Duodenal mucosa (tissue), 2 donors: ENCODE results near the gene HDC.

Source experiments
- H3K27ac ChIP-seq: one replicate; pipeline ENCODE4 v1.7.0; 2013; ENCODE audit warnings: low read depth, low read length
- H3K27me3 ChIP-seq, 2 donors: one replicate each; pipeline ENCODE4 v1.7.0; 2013; ENCODE audit warnings: low read length in 2 of 2, control low read depth in 1 of 2; ENCODE audit not compliant: insufficient read depth in 2 of 2, control insufficient read depth in 1 of 2
- H3K36me3 ChIP-seq, 2 donors: one replicate each; pipeline ENCODE4 v1.7.0; 2013; ENCODE audit warnings: low read length in 2 of 2, control low read depth in 1 of 2; ENCODE audit not compliant: insufficient read depth in 2 of 2, control insufficient read depth in 1 of 2
- H3K4me1 ChIP-seq, 2 donors: one replicate each; pipeline ENCODE4 v1.7.0; 2013; ENCODE audit warnings: low read length in 2 of 2, control low read depth in 1 of 2; ENCODE audit not compliant: insufficient read depth in 2 of 2, control insufficient read depth in 1 of 2
- H3K4me3 ChIP-seq, 2 donors: one replicate each; pipeline ENCODE4 v1.7.0; 2013; ENCODE audit warnings: low read length in 2 of 2, low read depth in 1 of 2
- H3K9ac ChIP-seq, 2 donors: one replicate each; pipeline ENCODE4 v1.7.0; 2013; ENCODE audit warnings: low read length in 2 of 2, low read depth in 1 of 2
- H3K9me3 ChIP-seq, 2 donors: one replicate each; pipeline ENCODE4 v1.7.0; 2013; ENCODE audit warnings: low read length in 2 of 2, control low read depth in 1 of 2; ENCODE audit not compliant: control insufficient read depth in 1 of 2

The HDC gene

DNA sequence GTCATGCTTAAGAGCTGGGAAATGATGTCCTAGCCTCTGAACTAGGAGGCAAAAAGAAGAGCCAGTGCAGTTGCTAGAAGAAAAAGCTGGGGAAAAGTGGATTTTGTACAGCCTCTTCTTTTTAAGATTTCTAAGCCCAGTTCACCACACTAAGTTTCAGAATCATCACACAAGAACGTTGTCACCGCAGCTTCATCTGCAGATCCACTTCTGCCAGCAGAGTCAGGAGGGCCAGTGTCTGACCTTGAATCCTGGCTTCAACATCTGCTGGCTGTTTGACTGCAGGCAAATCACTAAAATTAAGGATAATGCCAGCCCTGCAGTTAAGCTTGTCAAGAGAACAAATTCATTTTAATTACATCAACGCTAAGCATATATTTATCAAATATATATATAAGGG is 36.2 kb downstream of the HDC start:
- no peak overlapping the region for H3K9ac ChIP-seq
- no peak overlapping the region for H3K4me3 ChIP-seq

DNA sequence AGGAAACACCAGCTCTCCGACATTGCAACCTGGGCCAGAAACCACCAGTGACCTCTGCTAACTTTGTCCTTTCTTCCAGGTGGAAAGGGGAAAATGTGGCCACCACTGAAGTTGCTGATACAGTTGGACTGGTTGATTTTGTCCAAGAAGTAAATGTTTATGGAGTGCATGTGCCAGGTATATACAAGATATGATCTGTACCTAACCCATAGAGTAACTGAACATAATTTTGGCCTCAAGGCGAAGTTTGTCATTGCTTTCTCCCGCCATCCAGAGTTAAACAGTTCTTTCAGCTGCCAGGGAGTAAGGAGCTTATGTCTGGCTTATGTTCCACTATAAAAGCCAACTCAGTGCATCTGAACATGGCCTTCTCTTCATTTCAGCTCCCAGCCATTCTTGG is 36.7 kb downstream of the HDC start:
- no peaks in the 10 kb centered on the region for H3K27me3 ChIP-seq
- no peak overlapping the region for H3K27ac ChIP-seq
- no peaks in the 10 kb centered on the region for H3K9me3 ChIP-seq
- H3K36me3 ChIP-seq, result peaks cover 0 to 5% of the 10 kb centered on the region in 2 donors
- no peak overlapping the region for H3K9ac ChIP-seq
- H3K4me1 ChIP-seq, result no peaks in the 10 kb centered on the region
- no peak overlapping the region for H3K4me3 ChIP-seq

More for the DNA sequence above, 36.2 kb downstream of the HDC start:
- no peak overlapping the region for H3K27ac ChIP-seq
- H3K27me3 ChIP-seq, result no peaks in the 10 kb centered on the region
- peaks cover 0 to 5% of the 10 kb centered on the region in 2 donors for H3K36me3 ChIP-seq
- H3K4me1 ChIP-seq, result no peaks in the 10 kb centered on the region
- H3K9me3 ChIP-seq, result no peaks in the 10 kb centered on the region

DNA sequence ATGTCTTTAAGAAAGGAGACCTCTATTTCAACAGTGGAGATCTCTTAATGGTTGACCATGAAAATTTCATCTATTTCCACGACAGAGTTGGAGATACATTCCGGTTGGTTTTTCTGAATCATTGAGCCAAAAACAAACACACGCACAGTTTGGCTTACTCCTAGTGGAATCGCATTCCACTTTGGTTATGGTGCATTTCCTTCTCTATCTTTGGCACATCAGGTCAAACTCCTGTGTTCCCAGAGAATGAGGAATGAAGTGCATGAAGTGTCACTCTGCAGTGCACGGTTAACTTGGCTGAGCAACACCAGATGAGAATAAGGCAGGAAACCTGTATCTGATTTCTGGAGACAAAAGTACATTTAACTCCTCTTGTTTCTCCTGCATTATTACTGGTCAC is 38.5 kb downstream of the HDC start:
- Histone ChIP-seq H3K9ac (no peak overlapping the region), H3K36me3 (peaks cover 0 to 5% of the 10 kb centered on the region in 2 donors), H3K27ac (no peak overlapping the region), H3K9me3 (no peaks in the 10 kb centered on the region), H3K4me3 (no peak overlapping the region), H3K4me1 (no peaks in the 10 kb centered on the region), H3K27me3 (no peaks in the 10 kb centered on the region)

DNA sequence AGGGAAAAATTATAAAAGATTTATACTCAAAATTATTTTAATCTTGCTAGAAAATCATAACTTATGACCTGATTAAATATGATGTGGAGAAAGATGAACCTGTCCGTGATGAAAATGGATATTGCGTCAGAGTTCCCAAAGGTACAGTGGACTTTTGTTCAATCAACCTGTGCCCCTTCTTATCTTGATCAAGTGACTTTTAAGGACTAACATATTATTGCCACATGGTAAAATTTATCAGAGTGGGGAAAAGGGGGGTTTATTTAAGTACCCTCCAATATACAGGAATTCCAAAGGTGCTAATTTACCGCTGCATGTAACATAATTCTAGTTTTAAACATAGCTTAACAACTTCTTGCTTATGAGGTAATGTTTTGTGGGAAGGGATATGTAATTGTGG is 39.6 kb downstream of the HDC start:
- Histone ChIP-seq H3K27ac (no peak overlapping the region), H3K27me3 (no peaks in the 10 kb centered on the region), H3K36me3 (peaks cover 0 to 5% of the 10 kb centered on the region in 2 donors), H3K4me1 (no peaks in the 10 kb centered on the region), H3K4me3 (no peak overlapping the region), H3K9ac (no peak overlapping the region), H3K9me3 (no peaks in the 10 kb centered on the region)

DNA sequence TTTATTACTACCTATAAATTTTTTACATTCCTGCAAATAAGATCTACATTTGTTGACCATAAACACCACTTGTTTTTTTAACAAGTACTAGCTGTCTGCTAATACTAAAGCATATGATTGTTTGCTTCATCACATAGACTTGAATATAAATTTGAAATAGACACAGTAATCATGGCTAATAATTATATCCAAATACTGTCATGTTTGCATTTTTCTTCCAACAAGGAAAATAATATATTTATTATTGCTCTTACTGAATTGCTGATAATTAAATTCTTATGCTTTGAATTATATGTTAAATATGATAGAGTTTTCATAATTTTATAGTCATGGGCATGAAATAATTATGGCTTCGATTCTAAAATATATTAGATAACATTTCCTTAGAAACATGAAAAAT is 40.5 kb downstream of the HDC start:
- Histone ChIP-seq H3K4me3 (no peak overlapping the region), H3K27me3 (no peaks in the 10 kb centered on the region), H3K4me1 (no peaks in the 10 kb centered on the region), H3K9ac (no peak overlapping the region), H3K27ac (no peak overlapping the region), H3K9me3 (no peaks in the 10 kb centered on the region), H3K36me3 (peaks cover 0 to 5% of the 10 kb centered on the region in 2 donors)

DNA sequence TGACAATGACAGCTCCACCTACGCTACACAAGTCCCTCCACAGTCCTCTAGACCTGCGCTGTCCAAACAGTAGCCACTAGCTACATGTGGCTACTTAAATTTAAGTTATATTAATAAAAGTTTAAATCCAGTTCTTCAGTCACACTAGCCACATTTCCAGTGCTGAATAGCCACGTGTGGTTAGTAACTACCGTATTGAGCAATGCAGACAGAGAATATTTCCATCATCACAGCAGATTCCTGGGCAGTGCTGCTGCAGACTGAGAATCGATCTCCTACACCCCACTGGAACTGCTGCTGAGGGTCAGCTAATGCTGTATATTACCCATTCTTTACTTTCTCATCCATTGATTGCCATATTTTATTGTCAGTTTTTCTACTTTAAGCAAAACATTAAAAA is 40.9 kb downstream of the HDC start:
- Histone ChIP-seq H3K9me3 (no peaks in the 10 kb centered on the region), H3K27me3 (no peaks in the 10 kb centered on the region), H3K36me3 (peaks cover 0 to 5% of the 10 kb centered on the region in 2 donors), H3K9ac (no peak overlapping the region), H3K27ac (no peak overlapping the region), H3K4me1 (no peaks in the 10 kb centered on the region), H3K4me3 (no peak overlapping the region)

DNA sequence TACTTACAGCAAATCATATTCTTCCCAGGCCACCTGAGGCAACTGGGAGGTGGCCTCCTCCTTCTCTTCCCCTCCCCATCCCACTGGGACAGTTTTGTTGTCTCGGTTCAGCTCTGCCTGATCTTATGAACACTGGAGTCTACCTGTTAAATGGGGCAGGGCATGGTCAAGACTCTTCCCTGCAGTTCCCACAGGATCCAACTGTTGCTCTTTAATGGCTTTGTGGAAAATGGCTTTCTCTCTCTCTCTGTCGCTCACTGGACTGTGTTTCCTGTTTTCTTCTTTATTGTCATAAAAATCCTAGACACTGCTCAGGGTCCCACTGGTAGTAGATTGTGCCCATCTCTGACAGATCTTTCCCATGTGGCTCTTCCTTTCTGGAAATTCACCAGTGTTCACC is 43.3 kb downstream of the HDC start:
- no peaks in the 10 kb centered on the region for H3K27me3 ChIP-seq
- H3K36me3 ChIP-seq, result peaks cover 0 to 2% of the 10 kb centered on the region in 2 donors
- no peaks in the 10 kb centered on the region for H3K4me1 ChIP-seq
- no peak overlapping the region for H3K27ac ChIP-seq
- H3K9ac ChIP-seq, result no peak overlapping the region
- H3K4me3 ChIP-seq, result no peak overlapping the region
- no peaks in the 10 kb centered on the region for H3K9me3 ChIP-seq

DNA sequence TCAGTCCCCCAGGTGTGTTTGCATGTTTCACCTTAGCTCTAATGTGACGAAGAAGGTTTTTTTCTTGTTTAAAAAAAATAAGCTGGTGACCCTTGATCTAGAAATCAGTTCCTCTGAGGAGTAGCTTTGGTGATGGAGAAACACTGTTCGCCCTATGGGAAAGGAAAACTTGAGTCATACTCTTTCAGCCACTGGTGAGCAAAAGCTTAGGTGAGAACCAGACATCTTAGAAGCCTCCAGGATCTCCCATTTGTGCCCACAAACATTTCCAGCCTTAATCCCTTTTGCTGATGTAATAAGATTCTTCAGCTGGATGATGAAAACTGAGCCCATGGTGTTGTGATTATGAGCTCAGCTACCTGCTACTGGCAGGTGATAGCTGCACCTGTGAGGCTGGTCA is 45.7 kb downstream of the HDC start:
- Histone ChIP-seq H3K4me1 (no peaks in the 10 kb centered on the region), H3K9ac (no peak overlapping the region), H3K36me3 (no peaks in the 10 kb centered on the region), H3K4me3 (no peak overlapping the region), H3K27ac (no peak overlapping the region), H3K9me3 (no peaks in the 10 kb centered on the region), H3K27me3 (no peaks in the 10 kb centered on the region)

DNA sequence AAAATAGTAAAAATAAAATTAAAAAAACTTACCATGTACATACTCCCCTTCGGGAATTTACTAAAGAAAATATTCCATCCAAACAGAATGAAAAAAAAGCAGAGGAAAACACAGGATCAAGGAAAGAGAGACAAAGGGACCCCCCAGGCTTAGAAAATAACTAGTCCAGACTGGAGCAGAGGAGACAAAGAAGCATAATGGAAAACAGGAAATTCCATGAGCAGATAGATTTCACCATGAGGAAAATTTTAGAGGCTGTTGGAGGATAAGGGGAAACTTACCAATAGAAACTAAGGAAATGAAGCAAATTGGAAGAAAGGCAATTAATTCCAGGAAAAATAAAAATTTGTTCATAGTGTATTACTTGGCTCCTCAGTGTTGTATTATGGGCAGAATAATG is 46.8 kb downstream of the HDC start:
- Histone ChIP-seq H3K9me3 (no peaks in the 10 kb centered on the region), H3K27me3 (no peaks in the 10 kb centered on the region), H3K4me3 (no peak overlapping the region), H3K9ac (no peak overlapping the region), H3K36me3 (no peaks in the 10 kb centered on the region), H3K4me1 (no peaks in the 10 kb centered on the region), H3K27ac (no peak overlapping the region)

DNA sequence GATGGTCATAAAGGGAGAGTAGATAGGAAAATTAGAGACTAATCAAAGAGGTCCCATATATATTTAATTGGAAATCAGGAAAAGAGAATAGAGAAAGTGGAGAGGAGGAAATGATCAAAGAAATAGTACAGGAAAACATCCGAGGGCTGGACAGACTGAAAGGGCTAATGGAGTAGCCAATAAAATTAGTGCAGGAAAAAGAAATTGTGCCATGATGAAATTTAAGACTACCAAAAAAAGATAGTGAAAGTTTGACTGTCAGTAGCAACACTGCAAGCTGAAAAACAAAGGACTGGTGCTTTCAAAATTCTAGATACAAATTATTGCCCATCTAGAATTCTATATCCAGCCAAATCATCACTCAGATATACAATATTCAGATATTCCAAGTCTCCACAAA is 47.2 kb downstream of the HDC start:
- H3K27ac ChIP-seq, result no peak overlapping the region
- no peaks in the 10 kb centered on the region for H3K36me3 ChIP-seq
- no peak overlapping the region for H3K9ac ChIP-seq
- no peak overlapping the region for H3K4me3 ChIP-seq
- H3K4me1 ChIP-seq, result no peaks in the 10 kb centered on the region
- no peaks in the 10 kb centered on the region for H3K9me3 ChIP-seq
- no peaks in the 10 kb centered on the region for H3K27me3 ChIP-seq
